ENCODE measurements around the gene TYW1.
"Not testable (repeated sequence)": the region's sequence is repeated elsewhere in the genome, so short reads cannot be mapped to it uniquely, and the experiment has no call there.

DNA sequence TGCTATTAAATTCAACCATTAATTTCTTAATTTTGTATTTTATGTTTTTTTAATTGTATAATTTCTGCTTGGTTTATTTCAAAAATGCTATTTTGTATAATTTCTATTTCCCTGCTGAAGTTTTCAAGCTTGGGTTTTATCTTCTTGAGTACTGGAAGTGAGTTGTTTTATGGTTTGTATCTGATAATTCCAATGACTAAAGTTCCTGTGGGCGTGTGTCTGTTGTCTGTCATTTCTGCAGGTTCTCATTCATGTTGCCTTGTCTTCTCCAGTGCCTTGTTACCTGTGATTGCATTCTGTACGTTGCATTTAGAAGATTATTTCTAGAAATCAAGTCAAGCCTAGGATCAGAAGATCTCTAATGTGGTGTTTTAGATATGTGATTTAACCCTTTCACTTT is 199.5 kb downstream of the TYW1 start:
- TF ChIP-seq YY1 (IDR thresholded peaks at IDR 0.05; ENCODE audit: insufficient read depth, insufficient read length); SUZ12 (IDR thresholded peaks at IDR 0.05; ENCODE audit: extremely low read depth, insufficient read depth, insufficient read length); ZNF274 (IDR thresholded peaks at IDR 0.05; ENCODE audit: low read depth, low read length): not testable (repeated sequence)

Data from NT2/D1 (cell line).